Psoas muscle (tissue), 8 donors: Measurements from ENCODE around the gene CMSS1. TPM values are rescaled to one million over a fixed set of nuclear protein-coding genes. Genes with fewer than 3 reads are reported as not detected.

Experiments
- ATAC-seq, 4 donors: fragments of 200-7000 bp; cut with Tn5 transposase; one replicate each; pipeline ENCODE4 v1.9.1; 2020; ENCODE audit warnings: moderate library complexity in 3 of 4, mild to moderate bottlenecking in 2 of 4
- DNase-seq, 2 donors: peaks; one replicate each; pipeline ENCODE4 v3.0.0-alpha.2; 2020
- H3K27ac ChIP-seq: fragments of 200-600 bp; one replicate; pipeline ENCODE4 v1.8.0; 2022
- H3K27me3 ChIP-seq, 3 donors: fragments of 200-600 bp in 1 of 3; one replicate each; pipeline versions ENCODE4 v1.6.1 to v1.8.0; 2013 to 2022; ENCODE audit warnings: low read length in 2 of 3, mild to moderate bottlenecking in 2 of 3, moderate library complexity in 1 of 3; ENCODE audit not compliant: insufficient read depth in 3 of 3
- H3K36me3 ChIP-seq, 2 donors: fragments of 200-600 bp in 1 of 2; one replicate each; pipeline versions ENCODE4 v1.6.1 to v1.8.0; 2013 to 2022; ENCODE audit warnings: low read depth in 1 of 2, mild to moderate bottlenecking in 1 of 2, moderate library complexity in 1 of 2; ENCODE audit not compliant: insufficient read depth in 1 of 2
- H3K4me1 ChIP-seq: fragments of 200-600 bp; one replicate; pipeline ENCODE4 v1.8.0; 2022
- H3K4me3 ChIP-seq: fragments of 200-600 bp; one replicate; pipeline ENCODE4 v1.8.0; 2022; ENCODE audit warnings: mild to moderate bottlenecking
- H3K9me3 ChIP-seq: fragments of 200-600 bp; one replicate; pipeline ENCODE4 v1.8.0; 2022
- CTCF ChIP-seq: fragments of 200-600 bp; IDR thresholded peaks from one replicate; pipeline ENCODE4 v1.8.0; 2022; ENCODE audit warnings: antibody characterized with exemption
- WGBS, 3 donors: extraction: QIAGEN DNeasy Blood & Tissue Kit; methylation state at CpG; one replicate each; pipeline versions ENCODE4 v1.1.6 to v1.1.7; 2013; 5-methylcytosine and 5-hydroxymethylcytosine counted together
- intact Hi-C, 2 donors: fragments of 100-400 bp; cut with DNase I; formaldehyde crosslinking; loops; one replicate each; pipeline versions ENCODE4 v1.11.0 to v1.14.2; 2022
- polyA plus RNA-seq, 3 donors: library from polyadenylated mRNA; stranded (reverse); fragments of 200-250 nt; gene quantifications; one replicate each; pipeline ENCODE4 v1.2.3, GENCODE V29; 2013
- total RNA-seq, 4 donors: library from RNA; stranded (reverse); fragmentation: NEBNext Ultra II Directional in 2 of 4; extraction: Animal tissue kit (Norgen Biotek cat#: 25700) in 2 of 4; gene quantifications; one replicate each; pipeline versions ENCODE4 v1.2.1 to v1.2.4, GENCODE V29; 2021 to 2023
- donor health status: healthy with polysubstance abuse.
- donor health status: DM: no; HTN: no; CAD: no; lungs with moderate emphysema.
- donor health status: Bipolar disorder and iron deficiency.
- donor health status: healthy.
- donor health status: DM: yes; HTN: yes; CAD: no.
- donor health status: DM: no; HTN: no; CAD: no.
- donor health status: DM: no; HTN: no; CAD: no.
- donor health status: DM: yes; HTN: yes; CAD: no.

Gene CMSS1
- total and polyA plus RNA-seq, 7 donors = 18.4 to 174 (median 58.8) TPM

- no peak for ATAC-seq
Observed at GRCh38 chr3:100175637-100176280, 358.1 kb downstream of the CMSS1 start.

GRCh38 chr3:100179692-100180349, 362.2 kb downstream of the CMSS1 start:
- Histone ChIP-seq H3K9me3 (peaks cover 11% of the 10 kb centered on the region), H3K4me1 (no peaks in the 10 kb centered on the region), H3K27me3 (no peaks in the 10 kb centered on the region), H3K4me3 (no peak overlapping the region), H3K27ac (no peak overlapping the region), H3K36me3 (peaks cover 5 to 13% of the 10 kb centered on the region in 2 donors)
- intact Hi-C loops = loop anchor here in 1 of 2 donors (5.0 kb wide), 1 partner anchor 62 kb away; no protein-coding TSS in a partner anchor
- no peak for DNase-seq
- WGBS, 3 donors = 85 to 98% (median 94%) methylated on average over 4 of the region's 4 CpGs
- no peak for ATAC-seq
- TF ChIP-seq CTCF = no peak

More at GRCh38 chr3:100175637-100176280, 358.1 kb downstream of the CMSS1 start:
- Histone ChIP-seq H3K4me1 (peaks cover 7% of the 10 kb centered on the region), H3K27me3 (no peaks in the 10 kb centered on the region), H3K27ac (no peak overlapping the region), H3K36me3 (peaks cover 5 to 13% of the 10 kb centered on the region in 2 donors), H3K9me3 (peaks cover 11% of the 10 kb centered on the region), H3K4me3 (no peak overlapping the region)
- intact Hi-C loops = loop anchor here in 1 of 2 donors (5.0 kb wide), 1 partner anchor 67 kb away; no protein-coding TSS in a partner anchor
- no peak for DNase-seq
- 75 to 76% (median 75%) methylated on average over 6 of the region's 6 CpGs for WGBS, 3 donors
- no peak for TF ChIP-seq CTCF

GRCh38 chr3:100183608-100184125, 366.0 kb downstream of the CMSS1 start:
- intact Hi-C loops = no loop called here
- 91 to 97% (median 97%) methylated on average over 1 of the region's 1 CpG for WGBS, 3 donors
- Histone ChIP-seq H3K4me3 (no peak overlapping the region), H3K27me3 (no peaks in the 10 kb centered on the region), H3K27ac (no peak overlapping the region), H3K9me3 (peaks cover 11% of the 10 kb centered on the region), H3K36me3 (peaks cover 1 to 3% of the 10 kb centered on the region in 2 donors), H3K4me1 (no peaks in the 10 kb centered on the region)
- ATAC-seq (no peak), DNase-seq (no peak)
- no peak for TF ChIP-seq CTCF

- WGBS, 3 donors = 23 to 41% (median 36%) methylated on average over 2 of the region's 2 CpGs
- Histone ChIP-seq H3K4me3 (no peak overlapping the region), H3K27me3 (no peaks in the 10 kb centered on the region), H3K27ac (no peak overlapping the region), H3K9me3 (peaks cover 3% of the 10 kb centered on the region), H3K36me3 (no peaks in the 10 kb centered on the region), H3K4me1 (peaks cover 6% of the 10 kb centered on the region)
- DNase-seq (no peak), ATAC-seq (peak in 1 of 4 donors; percentile 45)
- no peak for TF ChIP-seq CTCF
- intact Hi-C loops = loop anchor here in 1 of 2 donors (5.0 kb wide), 1 partner anchor 67 kb away; no protein-coding TSS in a partner anchor
Observed at GRCh38 chr3:100184948-100185570, 367.4 kb downstream of the CMSS1 start.
